Keratinocyte (primary cell): ENCODE measurements around the gene ARAF.

Source experiments
- CTCF ChIP-seq, 3 experiments: IDR thresholded peaks in 1 of 3; conservative IDR thresholded peaks in 1 of 3; optimal IDR thresholded peaks in 1 of 3; 2 replicates in 2 of 3; 3 replicates in 1 of 3; pipeline versions ENCODE3 to v1.5.1; 2011; ENCODE audit warnings: low read length in 3 of 3, mild to moderate bottlenecking in 3 of 3, moderate library complexity in 2 of 3, control low read depth in 1 of 3, inconsistent platforms in 1 of 3; ENCODE audit not compliant: insufficient read depth in 2 of 3; ENCODE audit errors: extremely low read depth in 1 of 3
- EZH2 ChIP-seq: IDR thresholded peaks from one replicate; pipeline ENCODE4 v1.6.1; 2012; ENCODE audit warnings: inconsistent platforms, mild to moderate bottlenecking, low read length, moderate library complexity

- no peak for TF ChIP-seq CTCF (optimal IDR thresholded peaks at IDR 0.05 in 1 of 3, IDR thresholded peaks at IDR 0.05 in 1 of 3, conservative IDR thresholded peaks at IDR 0.05 in 1 of 3; ENCODE audit: extremely low read depth in 1 of 3, insufficient read depth in 2 of 3, low read length in 3 of 3)
- no peak for TF ChIP-seq EZH2
These were observed 59.3 kb downstream of the ARAF start for GRCh38 chrX:47620303-47620685.
